Measurements from ENCODE around the gene CST11.

GRCh38 chr20:23425129-23425528, 27.5 kb downstream of the CST11 start:
- TF ChIP-seq, protein P1, sequence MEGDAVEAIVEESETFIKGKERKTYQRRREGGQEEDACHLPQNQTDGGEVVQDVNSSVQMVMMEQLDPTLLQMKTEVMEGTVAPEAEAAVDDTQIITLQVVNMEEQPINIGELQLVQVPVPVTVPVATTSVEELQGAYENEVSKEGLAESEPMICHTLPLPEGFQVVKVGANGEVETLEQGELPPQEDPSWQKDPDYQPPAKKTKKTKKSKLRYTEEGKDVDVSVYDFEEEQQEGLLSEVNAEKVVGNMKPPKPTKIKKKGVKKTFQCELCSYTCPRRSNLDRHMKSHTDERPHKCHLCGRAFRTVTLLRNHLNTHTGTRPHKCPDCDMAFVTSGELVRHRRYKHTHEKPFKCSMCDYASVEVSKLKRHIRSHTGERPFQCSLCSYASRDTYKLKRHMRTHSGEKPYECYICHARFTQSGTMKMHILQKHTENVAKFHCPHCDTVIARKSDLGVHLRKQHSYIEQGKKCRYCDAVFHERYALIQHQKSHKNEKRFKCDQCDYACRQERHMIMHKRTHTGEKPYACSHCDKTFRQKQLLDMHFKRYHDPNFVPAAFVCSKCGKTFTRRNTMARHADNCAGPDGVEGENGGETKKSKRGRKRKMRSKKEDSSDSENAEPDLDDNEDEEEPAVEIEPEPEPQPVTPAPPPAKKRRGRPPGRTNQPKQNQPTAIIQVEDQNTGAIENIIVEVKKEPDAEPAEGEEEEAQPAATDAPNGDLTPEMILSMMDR (IDR thresholded peaks at IDR 0.05; ENCODE audit: insufficient read depth, low read length), result no peak
- TF ChIP-seq SPI1 (IDR thresholded peaks at IDR 0.05; ENCODE audit: borderline replicate concordance, low read depth) (no peak), POLR2AphosphoS5 (IDR thresholded peaks at IDR 0.05; ENCODE audit: low read depth) (no peak), GABPA (IDR thresholded peaks at IDR 0.05; ENCODE audit: low read depth) (no peak)
- TF ChIP-seq, protein P2, sequence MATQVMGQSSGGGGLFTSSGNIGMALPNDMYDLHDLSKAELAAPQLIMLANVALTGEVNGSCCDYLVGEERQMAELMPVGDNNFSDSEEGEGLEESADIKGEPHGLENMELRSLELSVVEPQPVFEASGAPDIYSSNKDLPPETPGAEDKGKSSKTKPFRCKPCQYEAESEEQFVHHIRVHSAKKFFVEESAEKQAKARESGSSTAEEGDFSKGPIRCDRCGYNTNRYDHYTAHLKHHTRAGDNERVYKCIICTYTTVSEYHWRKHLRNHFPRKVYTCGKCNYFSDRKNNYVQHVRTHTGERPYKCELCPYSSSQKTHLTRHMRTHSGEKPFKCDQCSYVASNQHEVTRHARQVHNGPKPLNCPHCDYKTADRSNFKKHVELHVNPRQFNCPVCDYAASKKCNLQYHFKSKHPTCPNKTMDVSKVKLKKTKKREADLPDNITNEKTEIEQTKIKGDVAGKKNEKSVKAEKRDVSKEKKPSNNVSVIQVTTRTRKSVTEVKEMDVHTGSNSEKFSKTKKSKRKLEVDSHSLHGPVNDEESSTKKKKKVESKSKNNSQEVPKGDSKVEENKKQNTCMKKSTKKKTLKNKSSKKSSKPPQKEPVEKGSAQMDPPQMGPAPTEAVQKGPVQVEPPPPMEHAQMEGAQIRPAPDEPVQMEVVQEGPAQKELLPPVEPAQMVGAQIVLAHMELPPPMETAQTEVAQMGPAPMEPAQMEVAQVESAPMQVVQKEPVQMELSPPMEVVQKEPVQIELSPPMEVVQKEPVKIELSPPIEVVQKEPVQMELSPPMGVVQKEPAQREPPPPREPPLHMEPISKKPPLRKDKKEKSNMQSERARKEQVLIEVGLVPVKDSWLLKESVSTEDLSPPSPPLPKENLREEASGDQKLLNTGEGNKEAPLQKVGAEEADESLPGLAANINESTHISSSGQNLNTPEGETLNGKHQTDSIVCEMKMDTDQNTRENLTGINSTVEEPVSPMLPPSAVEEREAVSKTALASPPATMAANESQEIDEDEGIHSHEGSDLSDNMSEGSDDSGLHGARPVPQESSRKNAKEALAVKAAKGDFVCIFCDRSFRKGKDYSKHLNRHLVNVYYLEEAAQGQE (IDR thresholded peaks at IDR 0.05; ENCODE audit: insufficient replicate concordance, low read depth), result no peak

Measured in HL-60 (cell line).